Measurements from ENCODE around the gene SPTLC3.

DNA sequence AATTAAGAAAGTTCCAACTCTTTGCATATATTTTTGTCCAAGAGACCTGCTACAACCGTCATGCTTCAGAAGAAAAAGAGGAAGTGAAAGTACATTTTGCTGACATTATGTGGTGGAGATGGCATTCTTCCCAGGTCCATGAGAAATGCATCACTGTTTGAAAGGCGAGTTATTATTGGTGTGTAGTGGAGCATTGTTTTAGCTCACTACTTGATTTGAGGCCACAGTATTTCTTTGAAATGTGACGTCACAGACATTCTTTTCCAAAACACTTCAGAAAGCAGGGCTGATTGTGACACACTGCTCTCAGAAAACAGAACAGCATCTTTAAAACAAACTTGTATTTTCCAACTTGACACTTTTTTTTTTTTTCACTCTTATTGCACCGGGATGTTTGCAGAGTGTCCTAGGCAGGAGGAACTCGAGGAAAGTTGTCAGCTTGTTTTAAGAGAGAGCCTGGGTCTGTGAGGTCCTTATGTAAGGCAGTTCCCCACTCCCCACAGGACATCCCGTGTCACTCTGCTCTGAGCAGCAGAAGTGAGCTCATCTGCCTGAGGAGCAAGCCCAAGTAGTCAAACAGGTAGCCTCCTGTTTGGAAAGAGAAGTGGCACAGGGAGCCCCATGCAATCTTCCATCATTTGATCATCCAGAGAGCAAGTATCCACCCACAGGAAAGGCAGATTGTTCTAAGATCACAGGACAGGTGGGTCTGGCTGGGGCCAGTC, 1.1 kb downstream of the SPTLC3 start:
- no peak for TF ChIP-seq CTCF (IDR thresholded peaks at IDR 0.05)
- no peak for TF ChIP-seq POLR2A (IDR thresholded peaks at IDR 0.05)

Measured in Peyer's patch (tissue), 4 donors.